SU-DHL-6 (cell line): ENCODE results near the gene DNAAF3.
"Not testable (repeated sequence)": the region's sequence is repeated elsewhere in the genome, so short reads cannot be mapped to it uniquely, and the experiment has no call there.

Source experiments
- H2AFZ ChIP-seq: fragments of 200-600 bp; sonication (generic); 2 replicates; pipeline ENCODE4 v1.6.1; 2014; ENCODE audit warnings: low read depth, mild to moderate bottlenecking, moderate library complexity, mixed read lengths, antibody characterized with exemption, low read length; ENCODE audit not compliant: severe bottlenecking
- H3F3A ChIP-seq: fragments of 200-600 bp; shearing (Covaris generic); 2 replicates; pipeline ENCODE4 v1.6.0; 2016; ENCODE audit warnings: antibody characterized with exemption, mild to moderate bottlenecking; ENCODE audit not compliant: insufficient read depth
- H3K27ac ChIP-seq: fragments of 200-600 bp; sonication (generic); 2 replicates; pipeline ENCODE4 v1.5.1; 2016; ENCODE audit warnings: low read depth, mild to moderate bottlenecking, low read length, moderate library complexity, mixed read lengths
- H3K27me3 ChIP-seq: fragments of 200-600 bp; sonication (generic), shearing (Covaris generic); 2 replicates; pipeline ENCODE4 v1.6.0; 2014; ENCODE audit warnings: mild to moderate bottlenecking, low read length
- H3K36me3 ChIP-seq: fragments of 200-600 bp; sonication (generic); 2 replicates; pipeline ENCODE4 v1.6.1; 2014; ENCODE audit warnings: mild to moderate bottlenecking, low read length, mixed read lengths
- H3K4me2 ChIP-seq: fragments of 300-600, 200-600 bp; shearing (Covaris generic), sonication (generic); 2 replicates; pipeline ENCODE4 v1.6.0; 2014; ENCODE audit warnings: low read length, low read depth, mild to moderate bottlenecking; ENCODE audit not compliant: poor library complexity, severe bottlenecking
- H3K4me3 ChIP-seq: fragments of 200-600 bp; sonication (generic); 2 replicates; pipeline ENCODE4 v1.5.1; 2014; ENCODE audit warnings: antibody characterized with exemption, low read length, mild to moderate bottlenecking, mixed read lengths; ENCODE audit not compliant: insufficient read depth, poor library complexity, severe bottlenecking
- H3K79me2 ChIP-seq: fragments of 200-600 bp; sonication (generic); 2 replicates; pipeline ENCODE4 v1.6.1; 2014; ENCODE audit warnings: mild to moderate bottlenecking, low read length, moderate library complexity; ENCODE audit not compliant: insufficient read depth
- H3K9ac ChIP-seq: fragments of 200-600 bp; sonication (generic); 2 replicates; pipeline ENCODE4 v1.7.0; 2014; ENCODE audit warnings: mild to moderate bottlenecking, low read length
- H3K9me2 ChIP-seq: fragments of 200-600 bp; sonication (generic); replicated peaks from 2 replicates; pipeline ENCODE4 v1.6.1; 2014; ENCODE audit warnings: low read length; ENCODE audit not compliant: insufficient read depth
- H3K9me3 ChIP-seq: fragments of 200-600 bp; sonication (generic); 2 replicates; pipeline ENCODE4 v1.6.1; 2014; ENCODE audit warnings: low read length, mixed read lengths; ENCODE audit not compliant: insufficient read depth
- H4K20me1 ChIP-seq: fragments of 200-600 bp; sonication (generic); 2 replicates; pipeline ENCODE4 v1.6.1; 2014; ENCODE audit warnings: low read depth, mild to moderate bottlenecking, antibody characterized with exemption, low read length, moderate library complexity, mixed read lengths
- CTCF ChIP-seq: fragments of 200-600 bp; sonication (generic); IDR thresholded peaks from one replicate; pipeline ENCODE4 v1.5.1; 2017; ENCODE audit warnings: antibody characterized with exemption, mild to moderate bottlenecking, low read length, moderate library complexity; ENCODE audit not compliant: insufficient read depth, poor library complexity, severe bottlenecking
- EZH2phosphoT487 ChIP-seq: fragments of 200-600 bp; sonication (generic), shearing (Covaris generic); conservative IDR thresholded peaks from 2 replicates; pipeline ENCODE4 v1.6.1; 2018; ENCODE audit warnings: mild to moderate bottlenecking, antibody characterized with exemption, low read length, moderate library complexity, mixed read lengths

The DNAAF3 gene

GRCh38 chr19:55157064-55157908 is 9.1 kb downstream of the DNAAF3 start, which contains the start of gene TNNI3:
TSS of gene TNNI3 (minus strand) at chr19:55157732. CDS start at chr19:55157589, 143 bp downstream.
- Histone ChIP-seq H3K9me3 (no peaks in the 10 kb centered on the region), H2AFZ (no peak within 1 kb of the TSS), H3K79me2 (no peaks in the 10 kb centered on the region), H3K4me2 (no peak within 1 kb of the TSS), H3K27ac (no peak within 1 kb of the TSS), H3K4me3 (no peak within 1 kb of the TSS), H3K27me3 (no peaks in the 10 kb centered on the region), H3K9me2 (no peaks in the 10 kb centered on the region), H3K9ac (no peak within 1 kb of the TSS), H3F3A (peaks cover 1% of the 10 kb centered on the region; the same call in 1 of the 2 replicates), H3K36me3 (no peaks in the 10 kb centered on the region), H4K20me1 (no peaks in the 10 kb centered on the region)
- no peak for TF ChIP-seq CTCF

GRCh38 chr19:55156202-55157063 is 10.0 kb downstream of the DNAAF3 start:
- no peak overlapping the region for H3K4me3 ChIP-seq

GRCh38 chr19:55155784-55156183 is 10.6 kb downstream of the DNAAF3 start:
- not testable (repeated sequence) for H3K9ac ChIP-seq

More at GRCh38 chr19:55156202-55157063, 10.0 kb downstream of the DNAAF3 start:
- H3K79me2 ChIP-seq, result no peaks in the 10 kb centered on the region
- H3K9me3 ChIP-seq, result no peaks in the 10 kb centered on the region
- TF ChIP-seq CTCF, result no peak
- no peak for TF ChIP-seq EZH2phosphoT487
- no peaks in the 10 kb centered on the region for H3K9me2 ChIP-seq
- no peaks in the 10 kb centered on the region for H4K20me1 ChIP-seq
- no peaks in the 10 kb centered on the region for H3K27me3 ChIP-seq
- H3K4me2 ChIP-seq, result no peak overlapping the region
- no peak overlapping the region for H3K9ac ChIP-seq
- no peak overlapping the region for H2AFZ ChIP-seq
- H3F3A ChIP-seq, result peaks cover 4% of the 10 kb centered on the region; the same call in 1 of the 2 replicates
- no peak overlapping the region for H3K27ac ChIP-seq
- no peaks in the 10 kb centered on the region for H3K36me3 ChIP-seq

More at GRCh38 chr19:55155784-55156183, 10.6 kb downstream of the DNAAF3 start:
- not testable (repeated sequence) for H3K9me3 ChIP-seq, H3K79me2 ChIP-seq, H3K4me3 ChIP-seq, H3K36me3 ChIP-seq, H3F3A ChIP-seq, H3K27me3 ChIP-seq, H4K20me1 ChIP-seq, H3K9me2 ChIP-seq, H3K4me2 ChIP-seq, H3K27ac ChIP-seq, H2AFZ ChIP-seq
